Measurements from ENCODE around the gene FKBP9. TPM values are rescaled to one million over a fixed set of nuclear protein-coding genes. Genes with fewer than 3 reads are reported as not detected.
"Not testable (repeated sequence)": the region's sequence is repeated elsewhere in the genome, so short reads cannot be mapped to it uniquely, and the experiment has no call there.

The FKBP9 gene, protein sequence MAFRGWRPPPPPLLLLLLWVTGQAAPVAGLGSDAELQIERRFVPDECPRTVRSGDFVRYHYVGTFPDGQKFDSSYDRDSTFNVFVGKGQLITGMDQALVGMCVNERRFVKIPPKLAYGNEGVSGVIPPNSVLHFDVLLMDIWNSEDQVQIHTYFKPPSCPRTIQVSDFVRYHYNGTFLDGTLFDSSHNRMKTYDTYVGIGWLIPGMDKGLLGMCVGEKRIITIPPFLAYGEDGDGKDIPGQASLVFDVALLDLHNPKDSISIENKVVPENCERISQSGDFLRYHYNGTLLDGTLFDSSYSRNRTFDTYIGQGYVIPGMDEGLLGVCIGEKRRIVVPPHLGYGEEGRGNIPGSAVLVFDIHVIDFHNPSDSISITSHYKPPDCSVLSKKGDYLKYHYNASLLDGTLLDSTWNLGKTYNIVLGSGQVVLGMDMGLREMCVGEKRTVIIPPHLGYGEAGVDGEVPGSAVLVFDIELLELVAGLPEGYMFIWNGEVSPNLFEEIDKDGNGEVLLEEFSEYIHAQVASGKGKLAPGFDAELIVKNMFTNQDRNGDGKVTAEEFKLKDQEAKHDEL
- total RNA-seq (100 to 1,000 TPM; 115 to 121 (median 117) TPM), polyA plus RNA-seq (65.6 TPM)
- long read RNA-seq, donor 1, transcript FKBP9-201 (10 exons, 3,462 nt) = major isoform, 312 of 354 reads
- long read RNA-seq, donor 1, partial matches to known transcripts = 16 of 354 reads
- long read RNA-seq, donor 1, other reads (novel, unspliced or antisense) = 24 of 354 reads
- long read RNA-seq, donor 2, transcript FKBP9-201 (10 exons, 3,462 nt) = major isoform, 107 of 115 reads
- long read RNA-seq, donor 2, partial matches to known transcripts = 1 of 115 reads
- long read RNA-seq, donor 2, other reads (novel, unspliced or antisense) = 5 of 115 reads
- long read RNA-seq, donor 3, transcript FKBP9-201 (10 exons, 3,462 nt) = major isoform, 459 of 523 reads
- long read RNA-seq, donor 3, partial matches to known transcripts = 18 of 523 reads
- long read RNA-seq, donor 3, other reads (novel, unspliced or antisense) = 44 of 523 reads
- long read RNA-seq, donor 4, transcript FKBP9-201 (10 exons, 3,462 nt) = major isoform, 146 of 162 reads
- long read RNA-seq, donor 4, partial matches to known transcripts = 4 of 162 reads
- long read RNA-seq, donor 4, other reads (novel, unspliced or antisense) = 10 of 162 reads

GRCh38 chr7:32957326-32958045, at the start of gene FKBP9:
TSS of gene FKBP9 (plus strand) at chr7:32957440. CDS start at chr7:32957574, 134 bp downstream.
- Histone ChIP-seq H3K27me3 (ENCODE audit: control insufficient read depth, insufficient read depth) (no peaks in the 10 kb centered on the region), H3K27ac (ENCODE audit: low read length) (peak within 1 kb of the TSS; percentile 88), H3K9me3 (ENCODE audit: control insufficient read depth, low read length) (no peaks in the 10 kb centered on the region), H3K4me1 (ENCODE audit: control insufficient read depth, insufficient read depth, low read length) (no peaks in the 10 kb centered on the region), H3K4me3 (ENCODE audit: low read length) (peak within 1 kb of the TSS; percentile 63)
- DNase-seq (peak; percentile 92 to 98 (median 95)), ATAC-seq (peak; percentile 95 to 97)
- intact Hi-C loops (cut with DNase I) = no loop called here
- under 1% methylated on average over 91 of the region's 91 CpGs for WGBS

GRCh38 chr7:32910195-32910594, 47.0 kb upstream of the FKBP9 start:
- no peak for ATAC-seq
- Histone ChIP-seq H3K27ac (ENCODE audit: low read length) (no peak overlapping the region), H3K4me3 (ENCODE audit: low read length) (no peak overlapping the region), H3K9me3 (ENCODE audit: control insufficient read depth, low read length) (no peaks in the 10 kb centered on the region), H3K4me1 (ENCODE audit: control insufficient read depth, insufficient read depth, low read length) (peaks cover 3% of the 10 kb centered on the region), H3K27me3 (ENCODE audit: control insufficient read depth, insufficient read depth) (no peaks in the 10 kb centered on the region)
- WGBS = 81% methylated on average over 1 of the region's 1 CpG
- DNase-seq = no peak
- intact Hi-C loops (cut with DNase I) = no loop called here

- intact Hi-C loops (cut with DNase I) = no loop called here
- Histone ChIP-seq H3K4me3 (ENCODE audit: low read length) (no peak overlapping the region), H3K27ac (ENCODE audit: low read length) (no peak overlapping the region), H3K9me3 (ENCODE audit: control insufficient read depth, low read length) (no peaks in the 10 kb centered on the region), H3K4me1 (ENCODE audit: control insufficient read depth, insufficient read depth, low read length) (peaks cover 1% of the 10 kb centered on the region), H3K27me3 (ENCODE audit: control insufficient read depth, insufficient read depth) (no peaks in the 10 kb centered on the region)
- peak in 1 of 2 donors; percentile 58 for ATAC-seq
- WGBS = 96% methylated on average over 1 of the region's 1 CpG
- no peak for DNase-seq
Observed at GRCh38 chr7:32914184-32914583, 43.1 kb upstream of the FKBP9 start.

GRCh38 chr7:32915041-32915536, 42.2 kb upstream of the FKBP9 start:
- 88% methylated on average over 5 of the region's 5 CpGs for WGBS
- no peaks in the 10 kb centered on the region for H3K4me1 ChIP-seq (ENCODE audit: control insufficient read depth, insufficient read depth, low read length)
- ATAC-seq (no peak), DNase-seq (no peak)
- no peaks in the 10 kb centered on the region for H3K9me3 ChIP-seq (ENCODE audit: control insufficient read depth, low read length)
- intact Hi-C loops (cut with DNase I) = no loop called here
- no peaks in the 10 kb centered on the region for H3K27me3 ChIP-seq (ENCODE audit: control insufficient read depth, insufficient read depth)
- no peak overlapping the region for H3K4me3 ChIP-seq (ENCODE audit: low read length)
- no peak overlapping the region for H3K27ac ChIP-seq (ENCODE audit: low read length)

DNA sequence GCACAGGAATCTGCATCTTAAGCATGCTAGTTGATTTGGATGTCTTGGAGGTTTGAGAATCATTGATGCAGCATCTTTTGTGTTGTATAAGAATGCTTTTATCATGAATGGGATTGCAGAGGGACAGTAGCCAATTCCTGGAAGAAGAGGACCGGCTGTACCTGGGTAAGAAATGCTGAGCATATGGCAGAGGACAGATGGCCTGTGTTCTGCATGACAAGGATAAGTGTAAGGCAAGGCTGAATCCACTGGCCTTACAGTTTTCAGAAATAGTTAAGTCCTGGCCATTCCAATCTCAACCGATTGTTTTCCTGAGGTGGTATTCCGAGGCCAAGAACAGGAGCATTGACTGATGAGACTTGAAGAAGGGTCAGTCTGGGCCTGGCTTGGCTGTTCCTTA, 41.2 kb upstream of the FKBP9 start:
- Histone ChIP-seq H3K4me3 (ENCODE audit: low read length) (no peak overlapping the region), H3K4me1 (ENCODE audit: control insufficient read depth, insufficient read depth, low read length) (no peaks in the 10 kb centered on the region), H3K27ac (ENCODE audit: low read length) (no peak overlapping the region), H3K27me3 (ENCODE audit: control insufficient read depth, insufficient read depth) (no peaks in the 10 kb centered on the region), H3K9me3 (ENCODE audit: control insufficient read depth, low read length) (no peaks in the 10 kb centered on the region)
- DNase-seq (no peak), ATAC-seq (no peak)
- 91% methylated on average over 3 of the region's 3 CpGs for WGBS
- intact Hi-C loops (cut with DNase I) = no loop called here

DNA sequence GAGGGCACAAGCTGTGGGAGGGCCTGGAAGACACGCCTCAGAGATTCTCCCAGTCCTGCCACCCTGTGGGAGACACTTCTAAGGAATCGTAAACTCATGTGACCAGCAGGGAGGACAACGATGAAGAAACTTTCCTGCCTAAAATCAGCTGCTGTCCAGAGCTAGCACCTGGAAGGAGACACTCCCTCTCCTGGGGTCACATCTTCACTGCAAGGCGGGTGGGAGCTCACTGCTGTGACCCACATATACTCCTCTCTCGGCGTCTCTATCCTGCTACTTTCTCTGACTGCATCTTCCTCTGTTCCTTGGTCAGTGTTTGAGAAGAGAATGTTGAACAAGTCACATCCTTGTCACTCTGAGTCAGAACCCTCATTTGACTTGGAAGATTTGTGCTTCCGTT, 40.2 kb upstream of the FKBP9 start:
- intact Hi-C loops (cut with DNase I); H3K27me3 ChIP-seq (ENCODE audit: control insufficient read depth, insufficient read depth); H3K4me3 ChIP-seq (ENCODE audit: low read length); H3K9me3 ChIP-seq (ENCODE audit: control insufficient read depth, low read length); DNase-seq; H3K4me1 ChIP-seq (ENCODE audit: control insufficient read depth, insufficient read depth, low read length); H3K27ac ChIP-seq (ENCODE audit: low read length); ATAC-seq: not testable (repeated sequence)
- WGBS = 89% methylated on average over 5 of the region's 7 CpGs

DNA sequence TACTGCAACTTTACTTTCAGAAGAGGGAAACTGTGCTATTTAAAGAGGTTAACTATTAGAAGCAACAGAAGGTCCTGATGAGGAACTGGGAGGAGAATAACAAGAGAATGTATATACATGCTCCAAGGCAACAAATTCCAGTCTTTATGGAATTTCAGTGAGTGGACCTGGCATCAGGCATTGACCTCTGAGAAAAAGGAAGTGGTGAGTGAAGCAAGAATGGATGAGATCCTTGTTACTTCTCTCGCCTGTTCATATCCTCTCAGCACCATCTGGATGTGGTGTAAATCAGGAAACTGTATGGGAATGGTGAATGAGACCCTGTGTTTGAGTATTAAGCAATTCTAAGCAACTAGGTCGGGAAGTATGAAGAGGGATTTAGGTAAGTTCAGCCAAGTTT, 35.3 kb upstream of the FKBP9 start:
- no peak overlapping the region for H3K27ac ChIP-seq (ENCODE audit: low read length)
- H3K9me3 ChIP-seq (ENCODE audit: control insufficient read depth, low read length) = no peaks in the 10 kb centered on the region
- DNase-seq (no peak), ATAC-seq (no peak)
- intact Hi-C loops (cut with DNase I) = no loop called here
- H3K4me1 ChIP-seq (ENCODE audit: control insufficient read depth, insufficient read depth, low read length) = no peaks in the 10 kb centered on the region
- 82% methylated on average over 2 of the region's 2 CpGs for WGBS
- no peaks in the 10 kb centered on the region for H3K27me3 ChIP-seq (ENCODE audit: control insufficient read depth, insufficient read depth)
- no peak overlapping the region for H3K4me3 ChIP-seq (ENCODE audit: low read length)

DNA sequence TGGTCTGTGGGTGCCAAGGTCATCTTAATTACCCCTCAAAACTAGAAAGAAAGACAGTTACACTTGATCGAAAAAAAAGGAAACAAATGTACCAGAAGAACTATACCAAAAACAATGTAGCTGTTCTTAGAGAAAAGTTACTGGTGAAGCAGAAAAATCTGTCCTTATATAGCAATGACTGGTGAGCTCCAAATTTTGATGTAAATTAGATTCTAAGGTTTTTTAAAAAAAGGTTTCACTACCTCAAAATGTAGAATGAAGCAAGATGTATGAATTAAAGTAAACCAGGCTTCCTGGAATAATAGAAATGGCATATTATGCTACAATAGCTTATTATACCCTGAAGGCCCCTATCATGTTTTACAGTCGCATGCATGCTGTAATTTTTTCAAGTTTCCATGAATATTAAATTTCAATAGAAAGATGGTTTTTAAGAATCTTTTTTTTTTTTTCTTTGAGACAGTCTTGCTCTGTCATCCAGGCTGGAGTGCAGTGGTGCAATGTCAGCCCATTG, 28.4 kb upstream of the FKBP9 start:
- no peak for DNase-seq
- Histone ChIP-seq H3K9me3 (ENCODE audit: control insufficient read depth, low read length) (no peaks in the 10 kb centered on the region), H3K27me3 (ENCODE audit: control insufficient read depth, insufficient read depth) (no peaks in the 10 kb centered on the region), H3K27ac (ENCODE audit: low read length) (no peak overlapping the region), H3K4me3 (ENCODE audit: low read length) (no peak overlapping the region), H3K4me1 (ENCODE audit: control insufficient read depth, insufficient read depth, low read length) (no peaks in the 10 kb centered on the region)
- no peak for ATAC-seq
- intact Hi-C loops (cut with DNase I) = no loop called here
- WGBS = 90% methylated on average over 2 of the region's 2 CpGs

- no peak overlapping the region for H3K4me3 ChIP-seq (ENCODE audit: low read length)
- WGBS = 80% methylated on average over 13 of the region's 13 CpGs
- no peaks in the 10 kb centered on the region for H3K27me3 ChIP-seq (ENCODE audit: control insufficient read depth, insufficient read depth)
- intact Hi-C loops (cut with DNase I) = no loop called here
- no peaks in the 10 kb centered on the region for H3K9me3 ChIP-seq (ENCODE audit: control insufficient read depth, low read length)
- peak in 1 of 3 donors; percentile 35 for DNase-seq
- ATAC-seq = peak in 1 of 2 donors; percentile 28
- no peaks in the 10 kb centered on the region for H3K4me1 ChIP-seq (ENCODE audit: control insufficient read depth, insufficient read depth, low read length)
- no peak overlapping the region for H3K27ac ChIP-seq (ENCODE audit: low read length)
Observed at GRCh38 chr7:32929430-32930143, 27.7 kb upstream of the FKBP9 start.

DNA sequence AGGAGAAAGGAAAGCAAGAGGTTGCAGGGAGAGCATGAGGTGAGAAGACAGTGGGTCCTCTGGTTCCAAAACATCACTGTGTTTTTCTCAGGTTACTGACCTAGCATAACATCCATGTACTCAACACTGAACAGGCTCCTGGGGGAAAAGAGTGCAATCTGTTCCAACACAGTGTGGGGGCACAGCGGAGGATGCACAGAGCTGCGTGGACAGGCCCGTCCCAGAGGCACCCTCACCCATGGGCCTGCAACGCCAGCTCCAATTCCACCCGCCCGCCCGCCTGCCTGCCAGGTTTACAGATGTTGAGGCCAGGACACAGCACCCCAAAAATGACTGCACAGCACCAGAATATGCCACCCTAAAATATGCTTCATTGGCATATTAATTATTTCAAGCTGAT, 26.9 kb upstream of the FKBP9 start:
- H3K4me1 ChIP-seq (ENCODE audit: control insufficient read depth, insufficient read depth, low read length) = no peaks in the 10 kb centered on the region
- H3K4me3 ChIP-seq (ENCODE audit: low read length) = no peak overlapping the region
- H3K27ac ChIP-seq (ENCODE audit: low read length) = no peak overlapping the region
- ATAC-seq = peak in 1 of 2 donors; percentile 31
- WGBS = 95% methylated on average over 7 of the region's 7 CpGs
- no peaks in the 10 kb centered on the region for H3K27me3 ChIP-seq (ENCODE audit: control insufficient read depth, insufficient read depth)
- intact Hi-C loops (cut with DNase I) = no loop called here
- no peak for DNase-seq
- no peaks in the 10 kb centered on the region for H3K9me3 ChIP-seq (ENCODE audit: control insufficient read depth, low read length)

All from right cardiac atrium (tissue), 5 donors.